GM19324 (cell line): Measurements from ENCODE around the gene RHEB.
"Not testable (repeated sequence)": the region's sequence is repeated elsewhere in the genome, so short reads cannot be mapped to it uniquely, and the experiment has no call there.

ENCODE experiments used
- ATAC-seq: cut with Tn5 transposase; IDR thresholded peaks from one replicate; pipeline ENCODE4 v1.9.1; 2021; ENCODE audit warnings: mild to moderate bottlenecking, moderate library complexity; ENCODE audit not compliant: unreplicated experiment, low FRiP score

RHEB gene

DNA sequence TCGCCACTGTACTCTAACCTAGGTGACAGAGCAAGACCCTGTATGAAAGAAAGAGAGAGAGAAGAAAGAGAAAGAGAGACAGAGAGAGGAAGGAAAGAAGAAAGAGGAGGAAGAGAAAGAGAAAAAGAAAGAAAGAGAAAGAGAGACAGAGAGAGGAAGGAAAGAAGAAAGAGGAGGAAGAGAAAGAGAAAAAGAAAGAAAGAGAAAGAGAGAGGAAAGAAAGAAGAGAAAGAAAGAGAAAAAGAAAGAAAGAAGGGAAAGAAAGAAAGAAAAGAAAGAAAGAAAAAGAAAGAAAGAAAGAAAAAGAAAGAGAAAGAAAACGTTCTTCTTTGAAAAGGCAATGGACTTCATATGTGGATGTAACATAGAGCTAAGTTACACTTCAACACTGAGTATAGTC is 16.5 kb upstream of the RHEB start:
- not testable (repeated sequence) for ATAC-seq

GRCh38 chr7:151529842-151530241 is 10.1 kb upstream of the RHEB start:
- ATAC-seq, result no peak

- no peak for ATAC-seq
These were observed 5.2 kb upstream of the RHEB start for GRCh38 chr7:151524845-151525244.

GRCh38 chr7:151524331-151524730 is 4.6 kb upstream of the RHEB start:
- no peak for ATAC-seq

DNA sequence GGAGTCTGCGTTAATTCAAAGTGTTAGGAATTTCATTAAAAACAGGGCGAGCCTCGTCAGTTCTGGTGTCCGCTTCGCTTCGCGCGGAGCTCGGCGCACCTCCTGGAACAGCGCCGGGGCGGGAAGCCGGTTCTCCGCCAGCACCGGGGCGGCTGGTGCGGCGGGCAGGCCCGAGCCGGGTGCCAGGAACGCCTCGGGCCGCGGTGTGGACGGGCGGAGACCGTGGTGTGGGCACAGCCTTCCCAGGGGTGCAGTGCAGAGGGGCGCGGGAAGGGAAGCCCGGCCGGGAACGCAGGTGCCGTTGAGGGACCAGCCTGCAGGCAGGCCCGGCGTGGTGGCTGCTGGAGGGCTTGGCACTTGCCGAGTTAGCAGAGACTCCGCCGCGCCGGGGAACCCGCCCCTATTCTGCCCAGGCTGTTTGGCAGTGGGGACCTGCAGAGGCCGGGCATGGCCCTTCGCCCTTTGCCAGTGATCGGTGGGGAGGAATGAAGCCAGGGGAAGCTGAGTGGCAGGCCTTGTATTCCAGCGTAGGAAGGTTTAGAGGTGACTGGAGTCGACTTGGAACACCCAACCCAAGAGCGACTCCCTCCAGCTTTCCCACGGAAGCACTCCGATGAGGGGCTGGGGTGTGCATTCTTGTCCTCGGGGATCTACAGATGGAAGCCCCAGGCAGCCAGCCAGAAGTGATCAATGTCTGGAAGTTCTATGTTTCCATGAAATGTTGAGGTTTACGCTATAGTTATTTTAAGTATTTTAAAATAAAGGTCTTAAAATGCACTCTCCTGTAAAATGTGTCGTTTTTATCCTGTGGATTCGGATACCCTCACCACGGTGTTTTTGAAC is 945 bp upstream of the RHEB start:
- ATAC-seq, result no peak

GRCh38 chr7:151518947-151519764 is 539 bp downstream of the RHEB start:
- ATAC-seq, result peak; percentile 71

DNA sequence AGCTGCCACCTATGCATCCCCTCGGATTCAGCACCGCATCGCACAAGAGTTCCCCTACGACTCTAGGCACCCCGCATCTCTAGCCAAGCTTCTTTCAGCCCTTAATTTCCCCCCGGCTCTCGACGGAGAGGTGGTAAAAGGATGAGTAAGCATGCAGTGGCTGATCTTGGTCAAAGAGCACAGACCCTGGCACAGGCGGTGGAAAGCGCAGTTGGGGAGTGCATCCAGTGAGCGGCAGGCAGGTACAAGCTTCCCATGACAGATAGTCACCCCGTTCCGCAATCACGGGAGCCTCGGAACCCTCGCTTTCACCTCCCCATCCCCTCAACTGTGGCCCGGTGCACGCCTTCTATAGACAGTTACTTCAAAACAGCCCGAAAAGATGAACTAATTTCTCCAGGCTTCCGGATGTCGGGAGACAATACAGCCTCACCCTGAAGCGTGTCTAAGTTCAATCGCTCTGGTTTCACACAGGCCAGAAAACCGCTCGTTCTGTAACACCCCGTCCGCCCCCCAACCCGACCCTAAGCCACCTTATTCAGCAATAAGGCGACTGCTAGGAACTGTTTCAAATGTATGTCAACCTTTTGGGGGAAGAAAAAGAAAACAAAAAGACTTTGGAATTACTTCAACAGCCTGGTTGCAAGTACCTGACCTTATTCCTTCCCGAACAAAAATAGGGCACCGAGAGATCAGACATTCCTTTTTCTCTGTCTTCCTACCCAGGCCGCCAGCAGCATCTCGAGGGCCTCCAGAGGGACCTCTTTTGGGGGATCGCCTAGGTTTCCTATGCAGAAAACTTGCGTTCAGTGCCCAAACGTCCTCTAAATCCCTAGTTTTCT is 1.4 kb downstream of the RHEB start:
- no peak for ATAC-seq

GRCh38 chr7:151517601-151518104 is 2.0 kb downstream of the RHEB start:
- no peak for ATAC-seq

DNA sequence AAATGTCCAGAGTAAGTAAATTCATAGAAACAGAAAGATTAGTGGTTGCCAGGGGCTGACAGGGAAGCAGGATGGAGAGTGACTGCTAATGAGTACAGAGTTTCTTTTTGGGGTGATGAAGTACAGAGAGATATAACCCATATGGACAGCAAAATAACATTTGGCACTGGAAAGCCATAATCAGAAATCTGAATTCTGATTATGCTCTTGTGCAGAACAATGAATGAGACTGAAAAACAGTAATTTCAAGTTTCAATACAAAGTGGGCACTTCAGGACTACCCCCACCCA is 4.5 kb downstream of the RHEB start:
- no peak for ATAC-seq

GRCh38 chr7:151514461-151515275 is 5.0 kb downstream of the RHEB start:
- ATAC-seq, result no peak

DNA sequence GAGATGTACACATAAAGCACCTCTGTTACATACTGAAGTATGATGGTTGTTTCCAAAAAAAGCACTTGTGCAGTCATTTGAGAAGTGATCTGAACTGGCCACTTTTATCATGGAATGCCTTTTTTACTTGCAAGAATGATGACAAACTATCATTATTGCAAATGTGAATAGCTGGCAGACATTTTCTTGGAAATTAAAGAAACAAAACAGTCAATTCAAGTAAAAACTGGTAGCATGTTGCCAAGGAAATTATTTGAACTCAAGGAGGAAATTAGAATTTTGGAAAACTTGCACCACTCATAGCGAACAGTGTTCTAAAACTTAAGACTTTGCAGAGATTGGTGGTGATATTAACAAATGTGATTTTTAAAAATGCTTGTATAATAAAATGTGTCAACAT is 6.6 kb downstream of the RHEB start:
- ATAC-seq, result no peak

DNA sequence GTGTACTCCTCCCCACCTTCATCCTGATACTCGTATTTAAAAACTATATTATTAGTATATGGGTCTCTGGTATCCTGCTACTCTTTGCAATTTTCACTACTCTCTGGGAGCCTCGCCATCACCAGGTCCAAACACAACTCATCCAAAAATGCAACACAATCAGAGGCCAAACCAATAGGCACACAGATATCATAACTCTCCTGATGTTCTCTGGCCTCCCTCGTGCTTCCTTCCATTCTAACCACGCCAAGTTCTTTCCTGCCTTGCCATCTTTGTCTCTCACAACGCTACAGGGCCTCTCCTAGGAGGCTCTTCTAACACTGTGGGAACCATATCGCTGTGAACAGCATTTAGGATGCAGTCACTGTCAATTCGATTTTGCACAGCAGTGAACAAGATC is 7.3 kb downstream of the RHEB start:
- ATAC-seq, result no peak

DNA sequence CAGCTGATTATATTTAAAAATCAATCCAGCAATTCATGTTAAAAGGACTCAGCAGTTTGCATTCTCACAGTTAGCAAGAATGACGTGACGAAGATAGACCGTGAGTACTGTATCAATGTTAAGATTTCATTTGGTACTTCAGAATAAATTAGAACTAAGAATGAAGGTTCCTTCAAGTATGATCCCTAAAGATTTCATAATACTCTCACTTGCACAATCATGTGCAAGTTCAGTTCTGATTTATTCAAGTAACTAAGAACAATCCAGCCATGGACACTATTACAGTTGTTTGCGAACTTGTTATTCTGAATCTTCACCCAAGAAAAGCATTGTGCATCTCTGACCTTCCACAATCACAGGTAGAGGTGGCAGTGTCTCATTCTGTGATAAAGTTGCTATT is 7.7 kb downstream of the RHEB start:
- ATAC-seq, result no peak

DNA sequence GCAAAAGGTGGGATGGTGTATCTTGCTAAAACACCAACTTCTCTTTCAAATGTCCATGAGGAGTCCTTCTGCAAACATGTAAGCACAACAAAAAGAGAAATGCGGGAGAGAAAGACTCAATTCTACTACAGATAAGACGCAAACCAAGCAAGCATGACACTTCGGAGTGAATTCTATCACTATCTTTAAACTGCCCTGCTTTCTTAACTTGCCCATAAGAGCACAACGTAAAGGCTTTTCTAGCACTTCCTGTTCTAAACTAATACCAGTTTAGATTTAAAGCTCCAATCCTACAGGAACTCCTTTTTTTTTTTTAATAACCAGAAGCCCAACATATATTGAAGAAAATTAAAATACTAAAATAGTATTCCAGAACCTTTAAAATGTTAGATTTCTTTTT is 8.4 kb downstream of the RHEB start:
- no peak for ATAC-seq

GRCh38 chr7:151509670-151510333 is 9.9 kb downstream of the RHEB start:
- no peak for ATAC-seq

DNA sequence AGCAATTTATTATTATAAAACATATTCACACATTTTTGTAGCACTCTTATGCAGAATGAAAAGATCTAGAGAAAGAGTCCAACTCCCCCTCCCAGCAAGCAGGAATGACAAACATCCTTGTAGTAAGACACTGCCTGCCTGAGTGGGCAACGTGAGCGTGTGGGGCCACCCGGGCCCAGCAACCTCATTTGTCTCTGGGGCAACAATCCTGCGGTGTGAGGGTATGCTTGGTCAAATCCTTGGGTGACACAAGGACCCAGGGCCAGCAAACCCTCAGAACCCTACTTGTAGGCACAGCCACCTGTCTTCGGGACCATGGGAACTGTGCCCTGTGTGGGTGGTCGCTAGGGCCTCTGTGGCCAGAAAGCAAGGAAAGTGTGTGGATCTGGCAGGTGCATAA is 10.7 kb downstream of the RHEB start:
- ATAC-seq, result no peak

- no peak for ATAC-seq
These were observed 11.9 kb downstream of the RHEB start for GRCh38 chr7:151507806-151508205.

- no peak for ATAC-seq
These were observed 12.8 kb downstream of the RHEB start for GRCh38 chr7:151506901-151507382.

GRCh38 chr7:151505836-151506468 is 13.7 kb downstream of the RHEB start:
- ATAC-seq, result no peak
